ENCODE data around the gene OR2S2.

DNA sequence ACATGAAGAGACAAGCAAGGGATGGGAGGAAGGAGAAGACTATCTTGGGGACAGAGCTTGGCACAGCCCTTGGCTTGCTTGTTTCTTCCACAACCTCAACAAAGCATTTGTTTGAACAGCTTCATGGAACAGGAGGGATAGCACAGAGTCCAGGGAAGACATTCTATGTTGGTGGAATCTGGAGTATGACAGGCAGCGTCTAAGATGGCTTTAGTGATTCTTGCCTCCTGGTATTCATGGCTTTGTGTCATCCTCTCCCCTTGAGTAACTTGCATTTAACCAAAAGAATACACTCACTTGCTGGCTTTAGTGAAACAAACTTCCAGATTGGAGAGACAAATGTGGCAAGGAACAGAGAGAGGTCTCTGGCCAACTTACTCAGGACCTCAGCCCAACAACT, 47.9 kb upstream of the OR2S2 start:
- TF ChIP-seq CTCF (conservative IDR thresholded peaks at IDR 0.05; ENCODE audit: low read length) (no peak), EZH2phosphoT487 (IDR thresholded peaks at IDR 0.05; ENCODE audit: borderline replicate concordance, low read depth, low read length) (no peak)

Data from OCI-LY7 (cell line).